HEK293T (cell line): ENCODE data around the gene EFR3B.

Source experiments
- CTCF ChIA-PET: fragments of 350-600 bp; formaldehyde crosslinking; extraction: SDS; loops from one replicate; lab custom pipeline; 2021; ENCODE audit warnings: antibody characterized with exemption, inconsistent platforms; lab: Yijun Ruan, JAX
- POLR2A ChIA-PET: fragments of 350-600 bp; formaldehyde crosslinking; extraction: SDS; loops from one replicate; lab custom pipeline; 2020; ENCODE audit warnings: antibody characterized with exemption, inconsistent platforms; lab: Yijun Ruan, JAX
- DNase-seq: peaks from one replicate; pipeline ENCODE4 v3.0.0; 2012; ENCODE audit warnings: mixed read lengths; ENCODE audit errors: extremely low spot score
- ARNT ChIP-seq: fragments of 450-650 bp; IDR thresholded peaks from 2 replicates; pipeline ENCODE4 v1.6.1; 2017; ENCODE audit warnings: mild to moderate bottlenecking
- BHLHE40 ChIP-seq: fragments of 450-650 bp; IDR thresholded peaks from 2 replicates; pipeline ENCODE4 v1.6.1; 2016; ENCODE audit warnings: mild to moderate bottlenecking, moderate library complexity, borderline replicate concordance
- CTBP1 ChIP-seq: fragments of 450-650 bp; IDR thresholded peaks from 2 replicates; pipeline ENCODE4 v1.6.1; 2016; ENCODE audit warnings: borderline replicate concordance
- ELF4 ChIP-seq: fragments of 450-650 bp; IDR thresholded peaks from 2 replicates; pipeline ENCODE4 v1.6.1; 2017; ENCODE audit warnings: antibody characterized with exemption
- FOXA1 ChIP-seq: fragments of 450-650 bp; IDR thresholded peaks from 2 replicates; pipeline ENCODE4 v1.6.1; 2016; ENCODE audit warnings: mild to moderate bottlenecking
- FOXK2 ChIP-seq: fragments of 450-650 bp; IDR thresholded peaks from 2 replicates; pipeline ENCODE4 v1.6.1; 2016; ENCODE audit warnings: mild to moderate bottlenecking
- FOXM1 ChIP-seq: fragments of 450-650 bp; IDR thresholded peaks from 2 replicates; pipeline ENCODE4 v1.6.1; 2017; ENCODE audit warnings: mild to moderate bottlenecking, borderline replicate concordance
- HDGF ChIP-seq: fragments of 450-650 bp; IDR thresholded peaks from 2 replicates; pipeline ENCODE4 v1.6.1; 2017; ENCODE audit warnings: antibody characterized with exemption, borderline replicate concordance
- L3MBTL2 ChIP-seq: fragments of 450-650 bp; conservative IDR thresholded peaks from 2 replicates; pipeline ENCODE4 v1.6.1; 2016; ENCODE audit warnings: mild to moderate bottlenecking
- LEF1 ChIP-seq: fragments of 450-650 bp; IDR thresholded peaks from 2 replicates; pipeline ENCODE4 v1.6.1; 2017; ENCODE audit warnings: mild to moderate bottlenecking, borderline replicate concordance
- NFRKB ChIP-seq: fragments of 450-650 bp; IDR thresholded peaks from 2 replicates; pipeline ENCODE4 v1.6.1; 2016; ENCODE audit warnings: mild to moderate bottlenecking, moderate library complexity
- PKNOX1 ChIP-seq: fragments of 450-650 bp; IDR thresholded peaks from 2 replicates; pipeline ENCODE4 v1.6.1; 2016
- SP1 ChIP-seq: fragments of 450-650 bp; IDR thresholded peaks from 2 replicates; pipeline ENCODE4 v1.6.1; 2017
- SUZ12 ChIP-seq: fragments of 450-650 bp; IDR thresholded peaks from 2 replicates; pipeline ENCODE4 v1.6.1; 2016; ENCODE audit warnings: mild to moderate bottlenecking
- TARDBP ChIP-seq: fragments of 450-650 bp; IDR thresholded peaks from 2 replicates; pipeline ENCODE4 v1.6.1; 2016
- ZNF384 ChIP-seq: fragments of 450-650 bp; IDR thresholded peaks from 2 replicates; pipeline ENCODE4 v1.6.1; 2016

EFR3B gene

GRCh38 chr2:25073025-25073424, 31.1 kb downstream of the EFR3B start:
- no peak for DNase-seq
- POLR2A ChIA-PET: no interaction called here
- TF ChIP-seq FOXM1 (no peak), NFRKB (no peak), SUZ12 (no peak), CTBP1 (no peak), L3MBTL2 (no peak)
- CTCF ChIA-PET: no interaction called here

- no peak for TF ChIP-seq FOXK2
- no peak for TF ChIP-seq BHLHE40
- no peak for TF ChIP-seq NFRKB
- TF ChIP-seq LEF1: no peak
- no peak for TF ChIP-seq CTBP1
- TF ChIP-seq ARNT: no peak
- TF ChIP-seq L3MBTL2: no peak
- no peak for TF ChIP-seq SP1
- no peak for TF ChIP-seq SUZ12
- TF ChIP-seq FOXM1: no peak
- no peak for TF ChIP-seq HDGF
- TF ChIP-seq ZNF384: no peak
- TF ChIP-seq PKNOX1: no peak
- TF ChIP-seq ELF4: no peak
- ChIA-PET POLR2A (no interaction called here), CTCF (no interaction called here)
- DNase-seq: no peak
Observed at GRCh38 chr2:25073914-25074313, 32.0 kb downstream of the EFR3B start.

- no peak for DNase-seq
- POLR2A ChIA-PET: no interaction called here
- TF ChIP-seq TARDBP: no peak
- TF ChIP-seq SUZ12: no peak
- TF ChIP-seq SP1: no peak
- TF ChIP-seq FOXA1: no peak
- TF ChIP-seq PKNOX1: no peak
- TF ChIP-seq NFRKB: no peak
- TF ChIP-seq FOXM1: no peak
- TF ChIP-seq BHLHE40: no peak
- no peak for TF ChIP-seq L3MBTL2
- TF ChIP-seq LEF1: no peak
- TF ChIP-seq ARNT: no peak
- TF ChIP-seq ELF4: no peak
- no peak for TF ChIP-seq CTBP1
- TF ChIP-seq HDGF: no peak
- no peak for TF ChIP-seq FOXK2
- CTCF ChIA-PET: no interaction called here
Observed at GRCh38 chr2:25074826-25075225, 33.0 kb downstream of the EFR3B start.

- ChIA-PET POLR2A (no interaction called here), CTCF (interaction anchor here (0.5 kb wide), 1 partner anchor 848 kb away, joined by 3 read pairs; no protein-coding TSS in a partner anchor)
- no peak for TF ChIP-seq LEF1
- TF ChIP-seq FOXK2: no peak
- no peak for TF ChIP-seq NFRKB
- TF ChIP-seq SP1: no peak
- TF ChIP-seq FOXM1: no peak
- no peak for TF ChIP-seq ARNT
- no peak; the same call in 1 of the 2 replicates for TF ChIP-seq PKNOX1
- TF ChIP-seq CTBP1: no peak
- TF ChIP-seq TARDBP: no peak
- TF ChIP-seq BHLHE40: no peak
- TF ChIP-seq ELF4: no peak
- TF ChIP-seq HDGF: no peak
- no peak for TF ChIP-seq ZNF384
- TF ChIP-seq FOXA1: no peak
- TF ChIP-seq L3MBTL2: no peak
- no peak for TF ChIP-seq SUZ12
- DNase-seq: no peak
Observed at GRCh38 chr2:25076749-25077148, 34.9 kb downstream of the EFR3B start.

- ChIA-PET POLR2A (no interaction called here), CTCF (no interaction called here)
- no peak for DNase-seq
- TF ChIP-seq HDGF (no peak), LEF1 (no peak), SUZ12 (no peak), ZNF384 (no peak), ARNT (no peak), FOXM1 (no peak), TARDBP (no peak), BHLHE40 (no peak), NFRKB (no peak), SP1 (no peak), FOXK2 (no peak), CTBP1 (no peak), ELF4 (no peak), PKNOX1 (no peak)
Observed at GRCh38 chr2:25077789-25078169, 35.9 kb downstream of the EFR3B start.
